ENCODE data around the gene LGALS3BP. TPM values are rescaled to one million over a fixed set of nuclear protein-coding genes. Genes with fewer than 3 reads are reported as not detected.

Gene LGALS3BP
- total and polyA plus RNA-seq, 4 donors = 66.0 to 224 (median 79.2) TPM

GRCh38 chr17:78995022-78995760 is 15.5 kb upstream of the LGALS3BP start:
- DNase-seq (ENCODE audit: low spot score) = no peak
- no peak for TF ChIP-seq YY1 (IDR thresholded peaks at IDR 0.05)
- TF ChIP-seq ATF3 (IDR thresholded peaks at IDR 0.05) = no peak
- TF ChIP-seq TAF1 (conservative IDR thresholded peaks at IDR 0.05) = no peak
- TF ChIP-seq JUND (IDR thresholded peaks at IDR 0.05) = no peak
- no peak for TF ChIP-seq FOXA2 (IDR thresholded peaks at IDR 0.05)
- TF ChIP-seq RXRA (IDR thresholded peaks at IDR 0.05) = no peak
- TF ChIP-seq FOXA1 (IDR thresholded peaks at IDR 0.05) = no peak
- no peak for TF ChIP-seq HNF4A (conservative IDR thresholded peaks at IDR 0.05)
- TF ChIP-seq, protein P1, sequence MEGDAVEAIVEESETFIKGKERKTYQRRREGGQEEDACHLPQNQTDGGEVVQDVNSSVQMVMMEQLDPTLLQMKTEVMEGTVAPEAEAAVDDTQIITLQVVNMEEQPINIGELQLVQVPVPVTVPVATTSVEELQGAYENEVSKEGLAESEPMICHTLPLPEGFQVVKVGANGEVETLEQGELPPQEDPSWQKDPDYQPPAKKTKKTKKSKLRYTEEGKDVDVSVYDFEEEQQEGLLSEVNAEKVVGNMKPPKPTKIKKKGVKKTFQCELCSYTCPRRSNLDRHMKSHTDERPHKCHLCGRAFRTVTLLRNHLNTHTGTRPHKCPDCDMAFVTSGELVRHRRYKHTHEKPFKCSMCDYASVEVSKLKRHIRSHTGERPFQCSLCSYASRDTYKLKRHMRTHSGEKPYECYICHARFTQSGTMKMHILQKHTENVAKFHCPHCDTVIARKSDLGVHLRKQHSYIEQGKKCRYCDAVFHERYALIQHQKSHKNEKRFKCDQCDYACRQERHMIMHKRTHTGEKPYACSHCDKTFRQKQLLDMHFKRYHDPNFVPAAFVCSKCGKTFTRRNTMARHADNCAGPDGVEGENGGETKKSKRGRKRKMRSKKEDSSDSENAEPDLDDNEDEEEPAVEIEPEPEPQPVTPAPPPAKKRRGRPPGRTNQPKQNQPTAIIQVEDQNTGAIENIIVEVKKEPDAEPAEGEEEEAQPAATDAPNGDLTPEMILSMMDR (IDR thresholded peaks at IDR 0.05; ENCODE audit: low read depth, low read length, missing input control) = no peak
- no peak for TF ChIP-seq REST (IDR thresholded peaks at IDR 0.05)
- no peak for TF ChIP-seq HNF4G (IDR thresholded peaks at IDR 0.05)
- no peak for TF ChIP-seq SP1 (IDR thresholded peaks at IDR 0.05)
- TF ChIP-seq, protein P2, sequence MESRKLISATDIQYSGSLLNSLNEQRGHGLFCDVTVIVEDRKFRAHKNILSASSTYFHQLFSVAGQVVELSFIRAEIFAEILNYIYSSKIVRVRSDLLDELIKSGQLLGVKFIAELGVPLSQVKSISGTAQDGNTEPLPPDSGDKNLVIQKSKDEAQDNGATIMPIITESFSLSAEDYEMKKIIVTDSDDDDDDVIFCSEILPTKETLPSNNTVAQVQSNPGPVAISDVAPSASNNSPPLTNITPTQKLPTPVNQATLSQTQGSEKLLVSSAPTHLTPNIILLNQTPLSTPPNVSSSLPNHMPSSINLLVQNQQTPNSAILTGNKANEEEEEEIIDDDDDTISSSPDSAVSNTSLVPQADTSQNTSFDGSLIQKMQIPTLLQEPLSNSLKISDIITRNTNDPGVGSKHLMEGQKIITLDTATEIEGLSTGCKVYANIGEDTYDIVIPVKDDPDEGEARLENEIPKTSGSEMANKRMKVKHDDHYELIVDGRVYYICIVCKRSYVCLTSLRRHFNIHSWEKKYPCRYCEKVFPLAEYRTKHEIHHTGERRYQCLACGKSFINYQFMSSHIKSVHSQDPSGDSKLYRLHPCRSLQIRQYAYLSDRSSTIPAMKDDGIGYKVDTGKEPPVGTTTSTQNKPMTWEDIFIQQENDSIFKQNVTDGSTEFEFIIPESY (IDR thresholded peaks at IDR 0.05) = no peak
- no peak for TF ChIP-seq MAX (IDR thresholded peaks at IDR 0.05)
- H3K9ac ChIP-seq (ENCODE audit: low read depth in 1 of 2, low read length in 2 of 2) = no peak overlapping the region
- no peak overlapping the region for H3K4me3 ChIP-seq (ENCODE audit: low read depth in 1 of 3, low read length in 3 of 3)
- no peaks in the 10 kb centered on the region for H3K4me1 ChIP-seq (ENCODE audit: control insufficient read depth in 4 of 4, insufficient read depth in 4 of 4, low read length in 3 of 4)
- H3K27me3 ChIP-seq (ENCODE audit: control insufficient read depth in 4 of 4, insufficient read depth in 4 of 4, low read length in 3 of 4) = no peaks in the 10 kb centered on the region
- H3K27ac ChIP-seq (ENCODE audit: low read depth in 1 of 2, low read length in 2 of 2) = no peak overlapping the region
- WGBS = 90% methylated on average over 34 of the region's 34 CpGs
- H3K9me3 ChIP-seq (ENCODE audit: control insufficient read depth in 4 of 4, low read length in 3 of 4) = no peaks in the 10 kb centered on the region
- H3K36me3 ChIP-seq (ENCODE audit: control insufficient read depth in 4 of 4, insufficient read depth in 3 of 4, low read depth in 1 of 4, low read length in 3 of 4) = peaks cover 9 to 42% (median 17%) of the 10 kb centered on the region in 4 donors
